ENCODE data around the gene IP6K1. TPM values are rescaled to one million over a fixed set of nuclear protein-coding genes. Genes with fewer than 3 reads are reported as not detected.

Gene IP6K1
- total RNA-seq, 2 donors from 2014 or later: 36.5 to 37.4 TPM

DNA sequence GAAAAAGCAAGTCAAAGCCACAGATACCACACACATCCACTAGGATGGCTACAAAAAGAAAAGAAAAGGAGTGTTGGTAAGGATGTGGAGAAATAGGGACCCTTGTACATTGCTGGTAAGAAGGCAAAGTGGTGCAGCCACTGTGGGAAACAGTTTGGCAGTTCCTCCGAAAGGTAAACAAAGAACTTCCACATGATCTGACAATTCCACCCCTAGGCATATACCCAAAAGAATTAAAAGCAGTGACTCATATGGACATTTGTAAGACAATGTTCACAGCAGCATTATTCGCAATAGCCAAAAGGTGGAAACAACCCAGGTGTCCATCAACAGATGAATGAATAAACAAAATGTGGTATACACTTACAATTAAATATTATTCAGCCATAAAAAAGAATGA lies 40.4 kb downstream of the IP6K1 start:
- no peak for ATAC-seq (replicated peaks in 1 of 2)
- Mint-ChIP-seq H3K27me3 (ENCODE audit: low read depth) (no peaks in the 10 kb centered on the region), H3K9me3 (no peaks in the 10 kb centered on the region), H3K4me1 (ENCODE audit: low read depth) (no peaks in the 10 kb centered on the region), H3K4me3 (no peak overlapping the region), H3K27ac (no peak overlapping the region), H3K36me3 (ENCODE audit: insufficient read depth in 2 of 2) (peaks cover 0 to 12% of the 10 kb centered on the region in 2 donors)
- no peak for DNase-seq

DNA sequence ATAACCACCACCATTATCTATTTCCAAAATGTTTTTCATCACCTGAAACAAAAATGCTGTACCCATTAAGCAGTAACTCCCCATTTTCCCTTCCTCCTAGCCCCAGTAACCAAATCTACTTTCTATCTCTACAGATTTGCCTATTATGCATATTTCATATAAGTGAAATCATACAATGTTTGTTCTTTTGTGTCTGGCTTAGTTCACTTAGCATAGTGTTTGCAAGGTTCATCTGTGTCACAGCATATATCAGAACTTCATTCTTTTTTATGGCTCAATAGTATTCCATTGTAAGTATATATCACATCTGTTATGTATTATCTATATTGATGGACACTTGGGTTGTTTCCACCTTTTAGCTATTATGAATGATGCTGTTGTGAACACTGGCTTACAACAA lies 45.9 kb downstream of the IP6K1 start:
- peak overlapping the region; percentile 48 for H3K27ac Mint-ChIP-seq
- peaks cover 10% of the 10 kb centered on the region for H3K4me1 Mint-ChIP-seq (ENCODE audit: low read depth)
- H3K9me3 Mint-ChIP-seq: no peaks in the 10 kb centered on the region
- peaks cover 3 to 20% of the 10 kb centered on the region in 2 donors for H3K36me3 Mint-ChIP-seq (ENCODE audit: insufficient read depth in 2 of 2)
- DNase-seq (no peak), ATAC-seq (replicated peaks in 1 of 2) (no peak)
- no peaks in the 10 kb centered on the region for H3K27me3 Mint-ChIP-seq (ENCODE audit: low read depth)
- H3K4me3 Mint-ChIP-seq: no peak overlapping the region

DNA sequence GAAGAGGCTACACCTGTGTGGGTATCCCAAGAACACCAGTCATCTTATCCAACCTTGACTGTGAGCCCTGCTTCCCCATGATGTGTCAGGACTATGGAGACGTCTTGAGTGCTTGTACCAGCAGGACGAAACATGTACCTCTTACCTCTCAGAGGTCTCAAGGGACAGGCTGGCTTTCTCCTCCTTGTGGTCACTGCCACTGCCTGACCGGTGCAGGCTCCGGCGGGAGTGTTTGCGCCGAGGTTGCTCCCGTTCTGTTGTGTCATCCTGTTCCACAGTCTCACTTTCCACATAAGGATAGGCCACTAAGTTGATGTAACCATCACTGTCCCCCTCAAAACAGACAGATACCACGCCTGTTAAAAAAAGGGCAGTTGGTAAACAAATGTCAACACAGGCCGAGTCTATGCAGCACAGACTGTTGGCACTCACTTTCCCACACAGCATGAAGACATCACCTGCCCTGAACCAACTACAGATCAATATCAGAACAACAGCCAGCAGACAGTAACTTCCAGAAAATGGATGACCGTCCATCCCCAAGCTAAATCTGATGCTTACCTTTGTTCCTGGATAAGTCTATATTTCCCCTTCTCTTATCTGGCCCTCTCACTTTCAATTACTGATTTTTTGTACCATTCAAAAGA lies 48.2 kb downstream of the IP6K1 start:
- Mint-ChIP-seq H3K9me3 (no peaks in the 10 kb centered on the region), H3K4me1 (ENCODE audit: low read depth) (peaks cover 10% of the 10 kb centered on the region), H3K27me3 (ENCODE audit: low read depth) (no peaks in the 10 kb centered on the region), H3K27ac (peak overlapping the region; percentile 83), H3K36me3 (ENCODE audit: insufficient read depth in 2 of 2) (peaks cover 3 to 14% of the 10 kb centered on the region in 2 donors), H3K4me3 (no peak overlapping the region)
- DNase-seq: no peak
- ATAC-seq (replicated peaks in 1 of 2): no peak

DNA sequence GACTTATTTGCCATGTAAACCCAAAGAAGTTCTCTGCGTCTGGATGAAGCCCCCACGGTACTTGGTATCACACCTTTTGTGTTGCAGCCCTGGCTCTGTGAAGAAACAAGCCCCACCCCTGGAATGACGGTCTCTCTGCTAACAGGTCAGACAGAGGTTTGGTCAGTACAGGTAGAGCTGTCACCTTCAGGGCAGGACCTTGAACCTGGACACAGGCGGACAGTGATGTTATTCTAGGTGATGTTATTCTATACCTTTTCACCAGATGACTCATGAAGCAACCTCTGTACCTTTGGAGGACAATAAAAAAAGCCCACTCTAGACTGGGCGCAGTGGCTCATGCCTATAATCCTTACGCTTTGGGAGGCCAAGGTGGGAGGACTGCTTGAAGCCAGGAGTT lies 51.6 kb downstream of the IP6K1 start:
- ATAC-seq (replicated peaks in 1 of 2) (no peak), DNase-seq (no peak)
- Mint-ChIP-seq H3K4me3 (no peak overlapping the region), H3K27me3 (ENCODE audit: low read depth) (no peaks in the 10 kb centered on the region), H3K9me3 (no peaks in the 10 kb centered on the region), H3K4me1 (ENCODE audit: low read depth) (peaks cover 10% of the 10 kb centered on the region), H3K27ac (no peak overlapping the region), H3K36me3 (ENCODE audit: insufficient read depth in 2 of 2) (peaks cover 6 to 16% of the 10 kb centered on the region in 2 donors)

DNA sequence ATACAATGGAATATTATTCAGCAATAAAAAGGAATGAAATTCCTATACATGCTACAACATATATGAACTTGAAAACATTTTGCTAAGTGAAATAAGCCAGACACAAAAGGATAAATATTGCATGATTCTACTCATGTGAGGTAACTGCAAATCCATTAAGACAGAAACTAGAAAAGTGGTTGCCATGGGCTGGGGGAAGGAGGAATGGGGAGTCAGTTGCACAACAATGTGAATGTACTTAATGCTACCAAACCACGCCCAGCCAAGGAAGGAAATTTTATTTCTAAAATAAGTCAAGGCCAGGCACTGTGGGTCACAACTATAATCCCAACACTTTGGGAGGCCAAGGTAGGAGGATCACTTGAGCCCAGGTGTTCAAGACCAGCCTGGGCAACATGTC lies 52.8 kb downstream of the IP6K1 start:
- peaks cover 4% of the 10 kb centered on the region for H3K4me1 Mint-ChIP-seq (ENCODE audit: low read depth)
- peaks cover 6 to 14% of the 10 kb centered on the region in 2 donors for H3K36me3 Mint-ChIP-seq (ENCODE audit: insufficient read depth in 2 of 2)
- H3K27ac Mint-ChIP-seq: peak overlapping the region; percentile 34
- no peak for DNase-seq
- H3K9me3 Mint-ChIP-seq: no peaks in the 10 kb centered on the region
- H3K27me3 Mint-ChIP-seq (ENCODE audit: low read depth): no peaks in the 10 kb centered on the region
- ATAC-seq (replicated peaks in 1 of 2): no peak
- H3K4me3 Mint-ChIP-seq: no peak overlapping the region

DNA sequence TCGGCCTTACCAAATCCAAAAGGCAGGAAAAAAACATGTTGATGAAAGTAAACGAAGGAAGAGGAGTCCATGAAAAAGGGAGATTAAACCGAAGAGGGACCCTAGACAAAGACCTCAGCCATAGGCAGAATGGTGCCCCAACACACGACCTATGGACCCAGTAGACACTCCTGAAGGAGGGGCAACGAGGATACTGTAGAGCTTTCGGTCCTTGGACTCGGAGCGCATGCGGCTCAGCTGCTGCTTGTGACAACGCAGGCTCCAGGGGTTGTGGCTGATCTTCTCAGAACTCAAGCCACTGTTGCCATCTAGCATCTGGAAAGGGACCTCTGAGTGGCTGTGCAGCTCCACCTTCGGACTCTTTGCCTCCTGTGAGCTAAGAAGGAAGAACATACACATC lies 53.7 kb downstream of the IP6K1 start:
- Mint-ChIP-seq H3K27me3 (ENCODE audit: low read depth) (no peaks in the 10 kb centered on the region), H3K4me3 (no peak overlapping the region), H3K27ac (no peak overlapping the region), H3K9me3 (no peaks in the 10 kb centered on the region), H3K4me1 (ENCODE audit: low read depth) (no peaks in the 10 kb centered on the region), H3K36me3 (ENCODE audit: insufficient read depth in 2 of 2) (peaks cover 6 to 10% of the 10 kb centered on the region in 2 donors)
- DNase-seq (no peak), ATAC-seq (replicated peaks in 1 of 2) (no peak)

DNA sequence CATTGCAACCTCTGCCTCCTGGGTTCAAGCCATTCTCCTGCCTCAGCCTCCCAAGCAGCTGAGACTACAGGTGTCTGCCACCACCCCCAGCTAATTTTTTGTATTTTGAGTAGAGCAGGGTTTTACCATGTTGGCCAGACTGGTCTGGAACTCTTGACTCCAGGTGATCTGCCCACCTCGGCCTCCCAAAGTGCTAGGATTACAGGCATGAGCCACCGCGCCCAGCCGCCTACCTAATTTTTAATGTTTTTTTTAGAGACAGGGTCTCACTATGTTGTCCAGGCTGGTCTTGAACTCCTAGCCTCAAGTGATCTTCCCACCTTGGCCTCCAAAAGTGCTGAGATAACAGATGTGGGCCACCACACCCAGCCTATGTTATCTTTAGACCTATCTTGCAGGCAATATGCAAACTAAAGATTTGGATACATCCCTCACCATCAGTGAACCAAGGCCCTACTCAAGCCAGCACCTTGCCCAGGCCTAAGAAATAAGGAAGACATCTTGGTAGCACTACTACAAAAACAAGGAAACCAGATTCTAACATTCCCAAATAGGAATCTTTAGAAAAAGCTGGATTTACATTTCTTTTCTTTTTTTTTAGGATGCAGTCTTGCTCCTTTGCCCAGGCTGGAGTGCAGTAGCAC lies 56.3 kb downstream of the IP6K1 start:
- no peaks in the 10 kb centered on the region for H3K27me3 Mint-ChIP-seq (ENCODE audit: low read depth)
- H3K4me1 Mint-ChIP-seq (ENCODE audit: low read depth): no peaks in the 10 kb centered on the region
- peaks cover 2 to 3% of the 10 kb centered on the region in 2 donors for H3K36me3 Mint-ChIP-seq (ENCODE audit: insufficient read depth in 2 of 2)
- no peak overlapping the region for H3K27ac Mint-ChIP-seq
- H3K4me3 Mint-ChIP-seq: no peak overlapping the region
- no peaks in the 10 kb centered on the region for H3K9me3 Mint-ChIP-seq
- no peak for ATAC-seq (replicated peaks in 1 of 2)
- no peak for DNase-seq

DNA sequence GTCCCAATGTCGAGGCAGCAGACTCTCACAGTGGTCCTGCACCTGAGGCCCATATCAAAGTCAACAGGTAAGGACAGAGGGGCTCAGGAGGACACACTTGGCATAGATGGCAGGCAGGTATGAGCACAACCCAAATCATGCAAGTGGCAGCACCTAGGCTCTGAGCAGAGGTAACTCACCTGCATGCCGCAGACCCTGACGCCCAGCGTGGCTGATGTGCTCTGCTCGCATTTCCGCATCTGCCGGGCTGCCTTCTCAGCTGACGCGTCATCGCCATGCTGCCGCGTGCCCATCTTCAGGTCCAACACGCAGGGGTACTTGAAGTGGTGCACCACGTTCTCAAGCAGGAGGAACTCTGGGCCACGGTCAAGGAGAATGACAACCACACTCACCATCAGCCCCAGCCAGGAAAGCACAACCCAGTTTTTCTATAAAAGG lies 58.4 kb downstream of the IP6K1 start:
- Mint-ChIP-seq H3K4me3 (no peak overlapping the region), H3K9me3 (no peaks in the 10 kb centered on the region), H3K27me3 (ENCODE audit: low read depth) (no peaks in the 10 kb centered on the region), H3K36me3 (ENCODE audit: insufficient read depth in 2 of 2) (peaks cover 2 to 3% of the 10 kb centered on the region in 2 donors), H3K27ac (no peak overlapping the region), H3K4me1 (ENCODE audit: low read depth) (peaks cover 11% of the 10 kb centered on the region)
- no peak for ATAC-seq (replicated peaks in 1 of 2)
- no peak for DNase-seq

DNA sequence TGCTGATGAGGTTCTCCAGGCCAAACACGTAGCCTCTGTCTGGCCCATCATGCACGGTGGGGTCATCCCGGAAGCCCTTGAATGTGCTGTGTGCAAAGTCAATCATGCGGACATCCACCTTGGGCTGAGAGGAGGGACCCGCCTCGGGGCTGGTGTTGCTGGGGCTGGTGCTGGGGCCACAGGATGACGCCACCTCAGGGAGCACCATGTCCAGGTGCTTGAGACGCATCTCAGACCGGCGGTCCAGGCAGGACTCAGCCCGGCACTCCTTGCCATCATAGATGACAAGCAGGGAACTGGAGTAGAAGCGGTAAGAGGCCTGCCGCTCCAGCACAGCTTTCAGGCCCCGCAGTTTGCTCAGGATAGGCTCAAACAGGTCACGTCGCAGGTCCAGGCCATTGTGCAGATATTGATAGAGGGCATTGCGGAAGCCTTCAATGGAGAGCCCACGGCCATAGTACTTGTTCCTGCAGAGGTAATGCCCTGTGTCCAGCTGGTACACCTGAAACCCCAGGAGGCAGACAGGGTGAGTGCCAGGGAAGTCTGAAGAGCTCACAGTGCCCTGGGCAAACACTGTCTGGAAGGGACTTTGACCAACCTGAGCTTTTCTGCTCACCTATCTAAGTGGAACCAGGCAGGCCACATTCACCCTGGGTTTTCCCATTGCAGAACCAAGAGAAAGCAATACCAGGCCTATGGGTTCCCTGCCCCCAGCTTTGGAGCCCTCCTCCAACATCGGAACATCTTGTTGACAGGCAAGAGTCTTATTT lies 59.0 kb downstream of the IP6K1 start:
- Mint-ChIP-seq H3K4me3 (no peak overlapping the region), H3K27ac (no peak overlapping the region), H3K9me3 (no peaks in the 10 kb centered on the region), H3K27me3 (ENCODE audit: low read depth) (no peaks in the 10 kb centered on the region), H3K4me1 (ENCODE audit: low read depth) (peaks cover 17% of the 10 kb centered on the region), H3K36me3 (ENCODE audit: insufficient read depth in 2 of 2) (peaks cover under 1 to 2% of the 10 kb centered on the region in 2 donors)
- ATAC-seq (replicated peaks in 1 of 2) (no peak), DNase-seq (no peak)

DNA sequence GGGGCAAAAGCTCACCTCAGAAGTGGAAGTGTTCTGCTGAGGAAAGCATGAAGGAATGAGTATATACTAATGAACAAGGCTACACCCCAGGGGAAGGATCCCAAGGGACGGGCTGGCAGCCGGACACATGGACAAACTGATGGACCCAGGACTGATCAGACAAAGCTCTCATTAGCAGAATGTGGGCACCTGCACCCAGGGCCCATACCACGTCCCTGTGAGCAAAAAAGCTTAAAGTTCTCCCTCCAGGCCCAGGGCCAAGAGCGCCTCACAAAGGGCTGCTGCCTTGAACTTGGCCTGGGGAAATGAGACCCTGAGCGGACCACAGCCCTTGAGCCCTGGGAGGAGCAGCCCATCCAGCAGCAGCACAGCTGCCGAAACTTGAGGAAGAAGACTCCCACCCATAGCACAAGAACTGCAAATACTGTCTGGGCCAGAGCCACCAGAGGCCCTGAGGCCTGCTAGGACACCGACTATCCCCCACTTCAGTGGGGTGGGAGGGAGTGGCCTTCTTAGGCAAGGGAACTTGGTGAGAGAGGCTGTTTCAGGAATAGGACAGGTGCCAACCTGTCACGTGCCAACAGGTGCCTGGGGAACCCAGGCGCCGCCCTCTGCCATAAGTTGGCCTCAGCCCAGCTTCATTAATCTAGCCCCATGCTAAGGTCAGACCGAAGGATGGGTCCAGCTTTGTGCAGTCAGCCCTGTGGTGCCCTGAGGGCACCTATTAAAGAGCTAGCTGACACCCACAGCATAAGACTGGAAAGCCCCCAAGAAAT lies 60.2 kb downstream of the IP6K1 start:
- DNase-seq: no peak
- Mint-ChIP-seq H3K27me3 (ENCODE audit: low read depth) (no peaks in the 10 kb centered on the region), H3K27ac (peak overlapping the region; percentile 83), H3K4me1 (ENCODE audit: low read depth) (peaks cover 26% of the 10 kb centered on the region), H3K4me3 (no peak overlapping the region), H3K36me3 (ENCODE audit: insufficient read depth in 2 of 2) (peaks cover 0 to 2% of the 10 kb centered on the region in 2 donors), H3K9me3 (no peaks in the 10 kb centered on the region)
- no peak for ATAC-seq (replicated peaks in 1 of 2)

DNA sequence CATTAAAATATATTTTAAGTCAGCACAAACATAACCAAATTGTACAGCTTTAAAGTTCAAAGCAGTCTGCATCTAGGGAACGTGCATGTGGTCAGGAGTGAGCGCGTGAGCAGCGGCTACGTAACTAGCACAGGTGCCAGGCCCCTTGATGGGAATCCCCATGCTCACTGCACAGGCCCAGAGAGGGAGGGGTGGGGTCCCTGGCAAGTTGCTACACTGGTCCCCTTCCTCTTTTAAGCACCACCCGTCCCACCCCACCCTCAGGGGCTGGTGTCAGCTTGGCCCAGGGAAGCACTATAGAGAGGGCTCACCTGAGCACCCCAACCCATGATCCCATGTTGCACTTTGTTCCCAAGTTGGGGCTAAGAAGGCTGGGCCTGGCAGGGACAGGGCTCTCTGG lies 61.8 kb downstream of the IP6K1 start:
- Mint-ChIP-seq H3K27ac (peak overlapping the region; percentile 92), H3K36me3 (ENCODE audit: insufficient read depth in 2 of 2) (peaks cover 0 to 4% of the 10 kb centered on the region in 2 donors), H3K27me3 (ENCODE audit: low read depth) (no peaks in the 10 kb centered on the region), H3K4me3 (peak overlapping the region; percentile 92 to 96), H3K9me3 (no peaks in the 10 kb centered on the region), H3K4me1 (ENCODE audit: low read depth) (peaks cover 34% of the 10 kb centered on the region)
- no peak for DNase-seq
- ATAC-seq (replicated peaks in 1 of 2): no peak

DNA sequence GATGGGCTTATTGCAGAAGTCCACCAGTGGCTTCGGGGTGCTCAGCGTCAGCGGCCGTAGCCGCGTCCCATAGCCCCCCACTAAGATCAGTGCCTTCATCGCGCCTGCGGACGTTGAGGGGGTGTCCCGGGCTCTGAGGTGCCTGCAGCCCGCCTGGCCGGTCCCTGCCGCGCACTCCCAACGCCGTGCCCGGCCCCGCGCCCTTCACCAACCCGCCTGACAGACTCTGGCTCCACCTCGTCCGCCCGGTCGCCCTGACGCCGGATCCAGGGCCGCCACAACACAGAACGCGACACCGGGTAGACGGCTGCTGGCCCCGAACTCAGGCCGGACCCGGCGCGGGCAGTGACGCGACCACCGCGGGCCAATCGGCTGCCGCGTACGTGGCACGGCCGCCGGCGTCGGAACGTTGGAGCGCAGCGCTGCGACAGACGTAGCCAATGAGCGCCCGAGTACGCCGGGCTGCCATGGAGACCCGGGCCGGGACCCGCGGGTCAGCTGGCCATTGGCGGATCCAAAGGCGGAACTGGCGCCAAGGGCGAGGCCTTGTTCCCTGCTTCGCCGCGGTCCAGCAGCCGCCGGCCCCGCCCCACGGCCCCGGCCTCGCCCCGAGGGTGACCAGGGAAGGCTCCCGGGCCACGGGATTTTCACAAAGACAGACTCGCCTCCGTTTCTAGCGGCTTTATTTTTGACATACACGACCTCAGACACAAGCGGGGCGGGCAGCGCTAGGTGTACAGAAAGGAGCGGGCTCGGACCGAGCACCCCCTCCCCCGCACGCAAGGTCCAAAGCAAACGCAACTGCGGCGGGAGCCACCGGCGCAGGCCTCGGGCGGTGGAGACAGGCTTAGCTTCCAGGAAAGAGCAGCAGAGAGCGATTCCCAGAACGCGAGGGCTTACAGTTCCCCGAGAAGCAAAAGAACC lies 62.5 kb downstream of the IP6K1 start, which contains the start of gene GMPPB:
Gene GMPPB (minus strand): TSS at position 324 of the 924 bp plus-strand sequence. CDS start 225 bp downstream, at position 99.
- no peaks in the 10 kb centered on the region for H3K27me3 Mint-ChIP-seq (ENCODE audit: low read depth)

More for the DNA sequence above, 62.5 kb downstream of the IP6K1 start, which contains the start of gene GMPPB:
- Mint-ChIP-seq H3K27ac (peak within 1 kb of the TSS; percentile 92), H3K4me1 (ENCODE audit: low read depth) (peaks cover 41% of the 10 kb centered on the region), H3K9me3 (no peaks in the 10 kb centered on the region), H3K36me3 (ENCODE audit: insufficient read depth in 2 of 2) (peaks cover 0 to 4% of the 10 kb centered on the region in 2 donors), H3K4me3 (peak within 1 kb of the TSS; percentile 92 to 96)
- ATAC-seq (replicated peaks in 1 of 2): peak; percentile 86
- peak; percentile 96 to 97 for DNase-seq
